DND-41 (cell line): Measurements from ENCODE around the gene PSMD7.

Experiments
- EZH2 ChIP-seq: IDR thresholded peaks from 3 replicates; pipeline ENCODE4 v1.6.1; 2012; ENCODE audit warnings: borderline replicate concordance, low read depth, mild to moderate bottlenecking, moderate library complexity, low read length, inconsistent platforms; ENCODE audit not compliant: severe bottlenecking
- TF ChIP-seq, protein P1 (sequence below): IDR thresholded peaks from 2 replicates; pipeline ENCODE4 v1.5.1; 2012; ENCODE audit warnings: borderline replicate concordance, low read length, moderate library complexity, mild to moderate bottlenecking; ENCODE audit not compliant: poor library complexity, severe bottlenecking; ENCODE audit errors: extremely low read depth

DNA sequence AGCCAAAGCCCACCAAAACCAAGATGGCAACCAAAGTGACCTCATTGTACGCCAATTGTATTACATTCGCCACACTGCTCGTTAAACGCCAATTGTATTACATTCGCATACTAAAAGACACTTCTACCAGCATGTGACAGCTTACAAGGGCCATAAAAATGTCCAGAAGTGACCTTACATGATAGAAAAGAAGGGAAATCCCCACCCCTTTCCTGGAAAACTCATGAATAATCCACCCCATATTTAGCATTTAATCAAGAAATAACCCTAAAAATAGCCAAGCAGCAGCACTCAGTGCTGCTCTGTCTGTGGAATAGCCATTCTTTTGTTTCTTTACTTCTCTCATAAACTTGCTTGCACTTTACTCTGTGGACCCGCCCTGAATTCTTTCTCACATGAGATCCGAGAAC, 25.7 kb downstream of the PSMD7 start:
- TF ChIP-seq, protein P1, sequence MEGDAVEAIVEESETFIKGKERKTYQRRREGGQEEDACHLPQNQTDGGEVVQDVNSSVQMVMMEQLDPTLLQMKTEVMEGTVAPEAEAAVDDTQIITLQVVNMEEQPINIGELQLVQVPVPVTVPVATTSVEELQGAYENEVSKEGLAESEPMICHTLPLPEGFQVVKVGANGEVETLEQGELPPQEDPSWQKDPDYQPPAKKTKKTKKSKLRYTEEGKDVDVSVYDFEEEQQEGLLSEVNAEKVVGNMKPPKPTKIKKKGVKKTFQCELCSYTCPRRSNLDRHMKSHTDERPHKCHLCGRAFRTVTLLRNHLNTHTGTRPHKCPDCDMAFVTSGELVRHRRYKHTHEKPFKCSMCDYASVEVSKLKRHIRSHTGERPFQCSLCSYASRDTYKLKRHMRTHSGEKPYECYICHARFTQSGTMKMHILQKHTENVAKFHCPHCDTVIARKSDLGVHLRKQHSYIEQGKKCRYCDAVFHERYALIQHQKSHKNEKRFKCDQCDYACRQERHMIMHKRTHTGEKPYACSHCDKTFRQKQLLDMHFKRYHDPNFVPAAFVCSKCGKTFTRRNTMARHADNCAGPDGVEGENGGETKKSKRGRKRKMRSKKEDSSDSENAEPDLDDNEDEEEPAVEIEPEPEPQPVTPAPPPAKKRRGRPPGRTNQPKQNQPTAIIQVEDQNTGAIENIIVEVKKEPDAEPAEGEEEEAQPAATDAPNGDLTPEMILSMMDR: no peak
- no peak for TF ChIP-seq EZH2
